ENCODE measurements around the gene SPTBN4.
A peak's percentile ranks its signal among the peaks of the same experiment; 100 is the strongest.

SPTBN4 gene

DNA sequence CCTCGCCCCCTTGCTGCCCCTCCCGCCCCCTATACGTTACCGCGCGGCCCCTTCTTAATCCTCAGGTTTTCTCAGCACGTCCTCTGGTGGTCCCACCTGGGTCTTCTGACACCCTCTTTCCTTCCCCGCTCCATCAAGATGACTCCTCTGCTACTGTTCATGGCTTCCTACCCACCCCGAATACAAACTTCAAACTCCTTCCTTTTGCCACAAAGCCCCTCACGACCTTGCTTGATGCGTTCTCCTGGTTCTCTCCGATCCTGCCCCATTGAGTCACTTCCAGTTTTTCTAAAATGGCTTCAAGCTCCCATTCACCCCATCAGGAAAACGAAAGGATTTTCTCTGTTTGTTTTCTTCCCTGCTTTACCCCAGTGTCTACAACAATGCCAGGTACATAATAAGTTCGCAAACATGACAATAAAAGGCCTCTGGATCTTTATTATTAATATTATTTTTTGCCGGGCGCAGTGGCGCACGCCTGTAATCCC, 21.9 kb upstream of the SPTBN4 start (continued):
- TF ChIP-seq KLF17 (tag by site-specific recombination; IDR thresholded peaks at IDR 0.05), result no peak

GRCh38 chr19:40445780-40446262, 21.0 kb upstream of the SPTBN4 start:
- Histone ChIP-seq H3K36me3 (ENCODE audit: control insufficient read depth in 2 of 2, insufficient read depth in 1 of 2, low read length in 2 of 2) (peaks cover 22 to 28% of the 10 kb centered on the region in 2 experiments), H3K27ac (ENCODE audit: extremely low read depth, low read depth, low read length) (peak overlapping the region; percentile 37), H3K4me1 (ENCODE audit: control insufficient read depth, insufficient read depth, low read length) (peaks cover 14% of the 10 kb centered on the region), H3K9me3 (ENCODE audit: control insufficient read depth, insufficient read depth, low read depth, low read length) (no peaks in the 10 kb centered on the region), H3K4me3 (ENCODE audit: low read depth, low read length) (no peak overlapping the region)
- POLR2A ChIA-PET, result interaction anchor here (0.6 to 17.1 kb wide), 4 partner anchors 8 to 97 kb away, joined by 3 to 428 read pairs (median 12); partner anchors contain the start of genes BLVRB, C19orf47, PLD3 and SERTAD1
- CTCF ChIA-PET, result interaction anchor here (0.5 to 2.1 kb wide), 9 partner anchors 8 to 182 kb away, joined by 3 to 15 read pairs (median 4); partner anchors contain the start of gene SERTAD1
- TF ChIP-seq ZNF155 (tag by site-specific recombination; IDR thresholded peaks at IDR 0.05) (no peak), ZNF658 (tag by site-specific recombination; IDR thresholded peaks at IDR 0.05) (no peak), ZBTB10 (tag by site-specific recombination; IDR thresholded peaks at IDR 0.05) (no peak), SCRT2 (tag by site-specific recombination; IDR thresholded peaks at IDR 0.05) (no peak), ZNF426 (tag by site-specific recombination; IDR thresholded peaks at IDR 0.05) (no peak), HOXA7 (CRISPR knock-in tag; IDR thresholded peaks at IDR 0.05; ENCODE audit: borderline replicate concordance) (no peak), ZNF2 (tag by site-specific recombination; IDR thresholded peaks at IDR 0.05) (no peak), ZNF114 (tag by site-specific recombination; IDR thresholded peaks at IDR 0.05) (no peak), KLF17 (tag by site-specific recombination; IDR thresholded peaks at IDR 0.05) (no peak; the same call in 1 of the 2 replicates), SP2 (tag by site-specific recombination; IDR thresholded peaks at IDR 0.05) (peak; percentile 60), ZNF76 (tag by site-specific recombination; IDR thresholded peaks at IDR 0.05; ENCODE audit: borderline replicate concordance, low read depth) (no peak), GLI2 (tag by site-specific recombination; IDR thresholded peaks at IDR 0.05; ENCODE audit: borderline replicate concordance, low read depth) (no peak), ZNF654 (tag by site-specific recombination; IDR thresholded peaks at IDR 0.05; ENCODE audit: low read depth) (no peak), ZNF514 (tag by site-specific recombination; IDR thresholded peaks at IDR 0.05) (no peak), REPIN1 (tag by site-specific recombination; IDR thresholded peaks at IDR 0.05; ENCODE audit: low read depth) (no peak), KLF1 (tag by site-specific recombination; IDR thresholded peaks at IDR 0.05) (peak; percentile 82), ZNF529 (tag by site-specific recombination; IDR thresholded peaks at IDR 0.05; ENCODE audit: insufficient replicate concordance) (no peak), ZNF48 (tag by site-specific recombination; IDR thresholded peaks at IDR 0.05) (no peak), TRIM28 (IDR thresholded peaks at IDR 0.05; ENCODE audit: borderline replicate concordance, low read length) (no peak), ZEB2 (tag by site-specific recombination; IDR thresholded peaks at IDR 0.05) (peak; percentile 44; the same call in 1 of the 2 replicates), SCRT1 (tag by site-specific recombination; IDR thresholded peaks at IDR 0.05; ENCODE audit: borderline replicate concordance) (no peak), ZNF791 (tag by site-specific recombination; IDR thresholded peaks at IDR 0.05) (no peak), ZNF324 (tag by site-specific recombination; IDR thresholded peaks at IDR 0.05) (no peak), SP3 (tag by site-specific recombination; IDR thresholded peaks at IDR 0.05) (peak; percentile 78), EGR2 (tag by site-specific recombination; IDR thresholded peaks at IDR 0.05; ENCODE audit: low read depth) (peak; percentile 96)
- TF ChIP-seq, protein P1, sequence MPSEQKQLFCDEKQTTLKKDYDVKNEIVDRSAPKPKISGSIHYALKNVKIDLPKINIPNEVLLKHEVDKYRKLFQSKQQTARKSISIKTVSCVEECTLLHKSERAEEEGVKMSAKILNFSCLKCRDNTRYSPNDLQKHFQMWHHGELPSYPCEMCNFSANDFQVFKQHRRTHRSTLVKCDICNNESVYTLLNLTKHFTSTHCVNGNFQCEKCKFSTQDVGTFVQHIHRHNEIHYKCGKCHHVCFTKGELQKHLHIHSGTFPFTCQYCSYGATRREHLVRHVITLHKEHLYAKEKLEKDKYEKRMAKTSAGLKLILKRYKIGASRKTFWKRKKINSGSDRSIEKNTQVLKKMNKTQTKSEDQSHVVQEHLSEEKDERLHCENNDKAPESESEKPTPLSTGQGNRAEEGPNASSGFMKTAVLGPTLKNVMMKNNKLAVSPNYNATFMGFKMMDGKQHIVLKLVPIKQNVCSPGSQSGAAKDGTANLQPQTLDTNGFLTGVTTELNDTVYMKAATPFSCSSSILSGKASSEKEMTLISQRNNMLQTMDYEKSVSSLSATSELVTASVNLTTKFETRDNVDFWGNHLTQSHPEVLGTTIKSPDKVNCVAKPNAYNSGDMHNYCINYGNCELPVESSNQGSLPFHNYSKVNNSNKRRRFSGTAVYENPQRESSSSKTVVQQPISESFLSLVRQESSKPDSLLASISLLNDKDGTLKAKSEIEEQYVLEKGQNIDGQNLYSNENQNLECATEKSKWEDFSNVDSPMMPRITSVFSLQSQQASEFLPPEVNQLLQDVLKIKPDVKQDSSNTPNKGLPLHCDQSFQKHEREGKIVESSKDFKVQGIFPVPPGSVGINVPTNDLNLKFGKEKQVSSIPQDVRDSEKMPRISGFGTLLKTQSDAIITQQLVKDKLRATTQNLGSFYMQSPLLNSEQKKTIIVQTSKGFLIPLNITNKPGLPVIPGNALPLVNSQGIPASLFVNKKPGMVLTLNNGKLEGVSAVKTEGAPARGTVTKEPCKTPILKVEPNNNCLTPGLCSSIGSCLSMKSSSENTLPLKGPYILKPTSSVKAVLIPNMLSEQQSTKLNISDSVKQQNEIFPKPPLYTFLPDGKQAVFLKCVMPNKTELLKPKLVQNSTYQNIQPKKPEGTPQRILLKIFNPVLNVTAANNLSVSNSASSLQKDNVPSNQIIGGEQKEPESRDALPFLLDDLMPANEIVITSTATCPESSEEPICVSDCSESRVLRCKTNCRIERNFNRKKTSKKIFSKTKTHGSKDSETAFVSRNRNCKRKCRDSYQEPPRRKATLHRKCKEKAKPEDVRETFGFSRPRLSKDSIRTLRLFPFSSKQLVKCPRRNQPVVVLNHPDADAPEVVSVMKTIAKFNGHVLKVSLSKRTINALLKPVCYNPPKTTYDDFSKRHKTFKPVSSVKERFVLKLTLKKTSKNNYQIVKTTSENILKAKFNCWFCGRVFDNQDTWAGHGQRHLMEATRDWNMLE (tag by site-specific recombination; conservative IDR thresholded peaks at IDR 0.05; ENCODE audit: low read depth), result no peak

Measured in HEK293 (cell line).